D721Med (cell line): ENCODE measurements around the gene MINDY2.
"Not testable (repeated sequence)": the region's sequence is repeated elsewhere in the genome, so short reads cannot be mapped to it uniquely, and the experiment has no call there.

ENCODE experiments used
- DNase-seq: peaks from one replicate; pipeline ENCODE4 v3.0.0; 2011; ENCODE audit warnings: low spot score; ENCODE audit not compliant: insufficient read length
- FAIRE-seq: peaks from 2 replicates; lab custom pipeline; 2011; peaks lifted over from hg19 to GRCh38; lab: Jason Lieb, UNC
- TF ChIP-seq, protein P1 (sequence below): IDR thresholded peaks from 2 replicates; pipeline ENCODE4 v1.5.1; 2012; ENCODE audit warnings: mild to moderate bottlenecking, control low read depth; ENCODE audit not compliant: insufficient read depth; ENCODE audit errors: missing control alignments

Gene MINDY2

GRCh38 chr15:58779554-58779953, 8.5 kb downstream of the MINDY2 start:
- no peak for DNase-seq
- FAIRE-seq = no peak
- TF ChIP-seq, protein P1, sequence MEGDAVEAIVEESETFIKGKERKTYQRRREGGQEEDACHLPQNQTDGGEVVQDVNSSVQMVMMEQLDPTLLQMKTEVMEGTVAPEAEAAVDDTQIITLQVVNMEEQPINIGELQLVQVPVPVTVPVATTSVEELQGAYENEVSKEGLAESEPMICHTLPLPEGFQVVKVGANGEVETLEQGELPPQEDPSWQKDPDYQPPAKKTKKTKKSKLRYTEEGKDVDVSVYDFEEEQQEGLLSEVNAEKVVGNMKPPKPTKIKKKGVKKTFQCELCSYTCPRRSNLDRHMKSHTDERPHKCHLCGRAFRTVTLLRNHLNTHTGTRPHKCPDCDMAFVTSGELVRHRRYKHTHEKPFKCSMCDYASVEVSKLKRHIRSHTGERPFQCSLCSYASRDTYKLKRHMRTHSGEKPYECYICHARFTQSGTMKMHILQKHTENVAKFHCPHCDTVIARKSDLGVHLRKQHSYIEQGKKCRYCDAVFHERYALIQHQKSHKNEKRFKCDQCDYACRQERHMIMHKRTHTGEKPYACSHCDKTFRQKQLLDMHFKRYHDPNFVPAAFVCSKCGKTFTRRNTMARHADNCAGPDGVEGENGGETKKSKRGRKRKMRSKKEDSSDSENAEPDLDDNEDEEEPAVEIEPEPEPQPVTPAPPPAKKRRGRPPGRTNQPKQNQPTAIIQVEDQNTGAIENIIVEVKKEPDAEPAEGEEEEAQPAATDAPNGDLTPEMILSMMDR = no peak

DNA sequence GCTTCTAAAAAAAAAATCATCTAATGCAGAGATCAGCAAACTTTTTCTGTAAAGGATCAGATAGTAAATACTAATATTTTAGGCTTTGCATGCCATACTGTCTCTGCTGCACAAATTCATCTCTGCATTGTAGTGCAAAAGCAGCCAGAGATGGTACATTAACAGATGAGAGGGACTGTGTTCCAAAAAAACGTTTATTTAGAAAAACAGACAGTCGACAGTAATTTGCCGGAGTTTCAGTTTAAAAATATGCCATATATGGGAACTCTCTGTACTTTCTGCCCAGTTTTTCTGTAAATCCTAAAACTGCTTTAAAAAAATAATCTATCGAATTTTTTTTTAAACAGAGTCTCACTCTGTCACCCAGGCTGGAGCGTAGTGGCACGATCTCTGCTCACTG, 14.3 kb downstream of the MINDY2 start:
- no peak for FAIRE-seq
- TF ChIP-seq, protein P1 = no peak
- DNase-seq = no peak

DNA sequence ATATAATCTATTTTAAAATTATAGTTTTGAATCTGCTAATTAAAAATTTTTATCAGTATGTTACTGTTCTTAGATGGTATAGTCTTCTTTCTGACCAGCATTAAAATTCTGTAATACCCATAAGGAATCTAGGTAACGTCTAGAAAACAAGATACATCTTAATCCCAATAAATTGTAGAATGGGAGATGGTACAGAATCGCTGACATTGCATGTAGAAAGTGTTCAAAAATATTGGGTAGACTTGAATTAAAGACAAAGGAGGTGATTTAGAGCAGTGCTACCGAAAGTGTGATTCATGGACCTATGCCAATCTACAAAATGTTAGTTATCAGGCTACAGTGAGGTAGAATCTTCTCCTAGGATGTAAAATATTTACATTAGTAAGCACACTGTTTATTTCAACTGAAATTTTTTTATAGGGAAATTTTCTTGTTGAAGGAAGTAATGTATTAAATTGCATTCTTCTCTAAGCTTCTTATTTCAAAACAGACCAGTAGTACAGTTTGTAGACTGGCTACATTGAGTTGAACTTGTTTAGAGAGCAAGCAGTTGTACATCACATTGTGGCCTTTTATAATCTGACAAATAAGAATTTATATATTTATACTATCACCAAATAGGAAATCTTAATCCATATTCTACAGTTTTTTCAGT, 17.1 kb downstream of the MINDY2 start:
- FAIRE-seq (no peak), DNase-seq (no peak)
- TF ChIP-seq, protein P1 = no peak

DNA sequence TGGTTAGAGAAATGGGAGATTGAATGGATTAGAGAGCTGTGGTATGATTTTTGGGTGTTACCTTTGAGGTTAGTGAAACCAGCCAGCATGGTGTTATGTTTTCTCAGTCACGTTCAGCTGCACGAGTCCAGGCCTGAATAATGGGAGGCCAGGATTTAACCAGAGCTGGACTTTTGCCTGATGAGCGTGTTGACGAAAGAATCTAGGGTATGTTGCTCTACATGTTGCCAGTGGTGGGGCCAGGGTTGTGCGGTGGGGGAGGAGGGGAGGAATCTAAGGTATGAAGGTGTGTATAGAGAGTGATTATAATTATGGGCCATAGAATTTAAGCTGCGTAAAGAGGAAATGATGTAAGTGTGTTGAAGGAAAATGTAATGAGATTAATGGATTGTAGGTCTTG, 22.8 kb downstream of the MINDY2 start:
- TF ChIP-seq, protein P1 = no peak
- no peak for DNase-seq
- no peak for FAIRE-seq

- no peak for DNase-seq
- no peak for FAIRE-seq
- TF ChIP-seq, protein P1 = no peak
Observed at GRCh38 chr15:58795825-58796224, 24.7 kb downstream of the MINDY2 start.

DNA sequence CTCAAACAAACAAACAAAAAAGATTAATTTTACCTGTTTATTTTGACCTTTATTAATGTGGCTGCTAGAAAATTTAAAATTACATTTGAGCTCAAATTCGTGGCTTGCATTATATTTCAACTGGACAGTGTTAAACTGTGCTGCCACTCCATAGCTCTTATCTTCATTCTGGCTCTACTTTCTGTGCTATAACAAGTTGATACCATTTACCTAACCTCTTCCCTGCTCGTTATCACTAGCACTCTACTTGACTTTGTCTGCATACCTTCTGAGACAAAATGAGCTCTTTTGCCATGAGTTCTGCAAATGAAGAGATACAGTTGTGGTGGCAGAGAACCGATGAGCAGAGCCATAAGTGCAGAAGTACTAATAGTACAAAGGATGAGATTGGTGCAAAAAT, 26.4 kb downstream of the MINDY2 start:
- DNase-seq = no peak
- FAIRE-seq = no peak
- TF ChIP-seq, protein P1 = no peak

DNA sequence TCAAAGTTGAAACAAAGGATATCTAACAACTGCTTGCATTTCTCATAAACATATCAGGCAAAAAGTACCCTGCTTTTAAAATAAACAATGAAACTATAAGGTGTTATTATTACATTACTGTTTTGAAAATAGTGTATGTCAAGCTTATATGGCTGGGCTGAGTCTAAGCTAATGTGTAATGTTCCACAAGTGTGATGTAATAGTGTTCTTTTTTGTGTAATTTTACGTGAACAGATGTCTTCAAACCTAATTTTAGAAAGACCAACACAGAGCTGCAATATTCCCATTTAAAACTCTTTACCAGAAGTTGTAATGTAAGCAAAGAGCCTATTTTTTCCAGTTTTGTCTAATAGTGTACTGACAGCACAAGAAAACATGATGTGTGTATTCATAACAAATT, 34.0 kb downstream of the MINDY2 start:
- TF ChIP-seq, protein P1 = no peak
- FAIRE-seq (no peak), DNase-seq (no peak)

- not testable (repeated sequence) for DNase-seq, FAIRE-seq
Observed at GRCh38 chr15:58823267-58823666, 52.2 kb downstream of the MINDY2 start.
